ENCODE results near the gene ATF7IP2. TPM values are rescaled to one million over a fixed set of nuclear protein-coding genes. Genes with fewer than 3 reads are reported as not detected.

The ATF7IP2 gene
- total and polyA plus RNA-seq, 9 of the 15 experiments (the other 6 are each of a cell fraction or from before 2014, with no cell fraction given) = 131 to 515 (median 196) TPM

- TF ChIP-seq PRDM10 (IDR thresholded peaks at IDR 0.05; ENCODE audit: partially characterized antibody) = peak; percentile 33
- TF ChIP-seq STAT5A (IDR thresholded peaks at IDR 0.05; ENCODE audit: borderline replicate concordance, low read length) = 0 out of 2 replicates have a peak, but pooled peaks have one; percentile 43
- peak; percentile 80 for TF ChIP-seq NFIC (IDR thresholded peaks at IDR 0.05)
- peak in 1 of 2 experiments; percentile 62; a peak in 2 of 4 replicates for TF ChIP-seq TEAD1 (CRISPR knock-in tag; IDR thresholded peaks at IDR 0.05)
- TF ChIP-seq RUNX1 (IDR thresholded peaks at IDR 0.05; ENCODE audit: low read depth) = peak; percentile 62; the same call in 1 of the 2 replicates
- TF ChIP-seq ZEB2 (IDR thresholded peaks at IDR 0.05) = peak; percentile 34; the same call in 1 of the 2 replicates
- TF ChIP-seq KDM1A (IDR thresholded peaks at IDR 0.05) = peak in 1 of 2 experiments; percentile 37; a peak in 1 of 4 replicates
- TF ChIP-seq LCOR (CRISPR knock-in tag; IDR thresholded peaks at IDR 0.05) = no peak
- peak; percentile 48; the same call in 1 of the 2 replicates for TF ChIP-seq HSF4 (CRISPR knock-in tag; IDR thresholded peaks at IDR 0.05; ENCODE audit: borderline replicate concordance)
- peak; percentile 82 for TF ChIP-seq SMAD4 (CRISPR knock-in tag; conservative IDR thresholded peaks at IDR 0.05)
- TF ChIP-seq RCOR1 (IDR thresholded peaks at IDR 0.05; ENCODE audit: borderline replicate concordance in 1 of 2, low read depth in 2 of 2, low read length in 2 of 2) = peak in 1 of 2 experiments; percentile 85; a peak in 3 of 4 replicates
- TF ChIP-seq ZNF584 (CRISPR knock-in tag; IDR thresholded peaks at IDR 0.05; ENCODE audit: low read depth) = 0 out of 2 replicates have a peak, but pooled peaks have one; percentile 34
- TF ChIP-seq MECOM (CRISPR knock-in tag; IDR thresholded peaks at IDR 0.05) = peak; percentile 49; the same call in 1 of the 2 replicates
- no peak for TF ChIP-seq CBX5 (IDR thresholded peaks at IDR 0.05; ENCODE audit: borderline replicate concordance, low read depth)
- peak; percentile 87 for TF ChIP-seq ETV5 (CRISPR knock-in tag; IDR thresholded peaks at IDR 0.05; ENCODE audit: low read depth)
- no peak for TF ChIP-seq HMG20B (CRISPR knock-in tag; IDR thresholded peaks at IDR 0.05)
- peak; percentile 65; the same call in 1 of the 2 replicates for TF ChIP-seq ESRRA (IDR thresholded peaks at IDR 0.05; ENCODE audit: borderline replicate concordance, low read depth)
- TF ChIP-seq POLR2AphosphoS5 (IDR thresholded peaks at IDR 0.05; ENCODE audit: control insufficient read depth, insufficient read depth, low read depth, low read length) = peak; percentile 54
- no peak for TF ChIP-seq TFE3 (CRISPR knock-in tag; IDR thresholded peaks at IDR 0.05)
- TF ChIP-seq RNF2 (IDR thresholded peaks at IDR 0.05) = peak; percentile 81; the same call in 1 of the 2 replicates
- no peak for TF ChIP-seq ZNF3 (CRISPR knock-in tag; IDR thresholded peaks at IDR 0.05)
Measured at GRCh38 chr16:10405386-10405939, 19.6 kb downstream of the ATF7IP2 start (continued).
